Pons (tissue), 1 donor: Measurements from ENCODE around the gene HARS1.
"Not testable (repeated sequence)": the region's sequence is repeated elsewhere in the genome, so short reads cannot be mapped to it uniquely, and the experiment has no call there.

Experiments used
- DNase-seq: peaks from one replicate; pipeline ENCODE4 v3.0.0-alpha.2; 2016; ENCODE audit warnings: low spot score

HARS1 gene

DNA sequence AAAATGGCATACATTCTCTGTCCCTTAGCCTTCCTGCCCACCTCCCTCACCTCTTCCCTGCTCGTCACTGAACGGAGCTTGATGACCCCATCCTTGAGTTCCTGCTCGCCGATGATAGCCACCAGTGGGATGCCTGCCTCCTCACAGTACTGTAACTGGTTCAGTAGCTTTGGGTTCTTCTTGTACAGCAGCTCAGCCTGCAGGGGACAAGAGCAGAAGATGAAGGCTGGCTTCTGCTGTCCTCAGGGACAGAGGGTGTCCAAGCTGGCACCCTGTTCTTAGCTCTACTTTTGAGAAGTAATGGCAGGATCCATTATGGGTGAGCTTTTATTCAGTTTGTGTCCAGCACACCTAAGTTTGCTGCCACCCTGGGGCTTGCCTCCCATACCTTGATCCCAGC is 16.5 kb downstream of the HARS1 start:
- DNase-seq, result no peak

- DNase-seq, result no peak
Observed at GRCh38 chr5:140674211-140674610, 17.0 kb downstream of the HARS1 start.

DNA sequence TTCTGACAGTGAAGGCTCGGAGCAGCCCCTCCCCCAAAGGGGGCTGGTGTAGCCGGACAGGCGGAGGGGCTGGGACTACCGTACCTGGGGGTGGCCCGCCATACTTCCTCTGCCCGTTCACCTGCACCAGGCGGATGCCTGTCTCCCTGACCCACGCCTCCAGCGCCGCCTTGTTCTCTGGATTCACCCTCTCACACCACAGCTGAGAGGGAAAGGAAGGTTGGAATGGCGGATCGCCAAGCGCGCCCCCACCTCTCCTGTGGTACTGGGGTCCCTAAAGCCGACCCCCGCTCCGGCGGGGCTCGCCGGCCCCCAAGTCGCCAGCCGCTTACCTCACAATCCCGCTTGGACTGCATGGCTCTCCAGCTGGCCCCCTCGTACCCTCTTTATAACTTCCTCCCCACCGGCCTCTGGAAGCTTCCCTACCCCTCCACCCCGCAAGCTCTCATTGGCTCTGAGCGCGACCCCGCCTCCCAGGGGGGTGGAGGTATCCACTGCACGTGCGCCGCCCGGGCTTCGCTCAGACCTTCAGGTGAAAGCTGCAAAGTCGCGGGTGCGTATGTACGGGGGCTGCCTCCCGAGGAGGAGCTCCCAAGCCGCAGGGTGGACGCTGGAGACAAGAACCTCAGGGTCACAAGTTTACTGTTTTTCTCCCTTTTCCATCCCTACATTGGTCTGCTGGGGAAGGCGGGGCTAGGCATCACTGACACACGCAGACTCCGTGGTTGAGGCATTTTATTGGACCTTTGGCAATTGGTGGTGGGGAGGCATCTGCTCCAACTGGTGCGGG is 17.8 kb downstream of the HARS1 start, which contains the start of gene DND1:
Gene DND1, minus strand, starts transcription at position 390 of the 790 bp plus-strand sequence. Its CDS starts 34 bp downstream, at position 356.
- DNase-seq, result no peak

DNA sequence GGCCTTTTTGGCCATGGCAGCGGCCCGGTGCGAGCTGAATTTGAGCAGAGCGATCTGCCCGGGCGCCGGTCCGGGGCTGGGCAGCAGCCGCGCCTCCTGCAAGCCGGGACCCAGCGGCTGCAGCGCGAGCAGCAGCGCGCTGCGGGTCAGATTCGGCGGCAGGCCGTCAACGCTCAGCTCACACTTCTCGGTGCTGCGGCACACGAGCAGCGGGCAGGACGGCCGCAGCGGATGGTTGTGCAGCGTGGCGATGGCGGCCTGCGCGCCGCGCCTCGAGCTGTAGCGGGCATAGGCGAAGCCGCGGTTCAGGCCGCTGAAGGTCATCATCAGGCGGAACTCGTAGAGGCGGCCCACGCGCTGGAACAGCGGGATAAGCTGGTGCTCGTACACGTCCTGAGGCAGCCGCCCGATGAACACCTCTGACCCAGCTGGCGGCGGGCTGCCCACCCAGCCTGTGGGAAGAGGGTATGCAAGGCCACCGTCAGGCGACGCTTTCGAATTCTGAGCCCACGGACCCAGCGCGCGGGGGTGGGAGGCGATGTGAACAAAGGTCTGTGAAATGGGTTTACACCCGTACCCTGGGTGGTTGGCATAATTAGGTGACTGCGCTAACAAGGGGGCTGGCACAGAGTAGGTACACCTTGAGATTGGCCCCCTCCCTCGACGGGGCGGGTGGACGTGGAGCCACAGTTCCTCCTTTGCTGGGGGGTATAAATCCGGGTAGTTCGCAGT is 18.5 kb downstream of the HARS1 start:
- DNase-seq, result no peak

GRCh38 chr5:140671472-140672125 is 19.6 kb downstream of the HARS1 start:
- no peak for DNase-seq

DNA sequence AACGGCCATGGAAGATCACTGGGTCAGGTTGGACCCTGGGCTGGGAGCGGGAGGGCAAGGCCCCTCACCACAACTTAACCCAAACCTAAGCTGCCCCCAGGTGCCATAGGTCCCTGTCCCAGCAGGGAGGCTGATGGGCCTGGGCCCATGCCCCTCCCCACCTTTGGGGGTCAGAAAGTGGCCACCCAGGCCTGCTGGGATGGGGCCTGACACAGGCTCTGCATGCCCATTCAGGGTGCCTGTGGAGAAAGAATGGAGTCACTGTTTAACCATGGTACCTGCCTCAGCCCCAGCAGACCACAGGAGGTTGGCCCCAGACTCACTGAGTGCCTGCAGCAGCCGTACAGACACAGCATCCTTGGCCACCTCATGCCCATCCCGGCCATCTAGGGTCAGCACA is 20.1 kb downstream of the HARS1 start:
- not testable (repeated sequence) for DNase-seq

GRCh38 chr5:140664359-140665119 is 26.6 kb downstream of the HARS1 start, which contains the start of gene WDR55:
Gene WDR55, plus strand, starts transcription at chr5:140664904. Its CDS starts 9 bp downstream, at chr5:140664913.
- DNase-seq, result peak; percentile 95

DNA sequence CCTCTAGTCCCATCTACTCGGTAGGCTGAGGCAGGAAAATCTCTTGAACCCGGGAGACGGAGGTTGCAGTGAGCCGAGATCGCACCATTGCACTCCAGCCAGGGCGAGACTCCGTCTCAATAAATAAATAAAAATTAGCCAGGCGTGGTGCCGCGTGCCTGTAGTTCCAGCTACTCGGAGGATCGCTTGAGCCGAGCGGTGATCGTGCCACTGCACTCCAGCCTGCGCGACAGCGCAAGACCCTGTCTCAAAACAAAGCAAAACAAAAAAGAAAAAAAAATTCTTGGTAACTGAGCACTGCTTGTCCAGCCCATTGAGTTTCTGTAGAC is 27.2 kb downstream of the HARS1 start:
- DNase-seq, result no peak

DNA sequence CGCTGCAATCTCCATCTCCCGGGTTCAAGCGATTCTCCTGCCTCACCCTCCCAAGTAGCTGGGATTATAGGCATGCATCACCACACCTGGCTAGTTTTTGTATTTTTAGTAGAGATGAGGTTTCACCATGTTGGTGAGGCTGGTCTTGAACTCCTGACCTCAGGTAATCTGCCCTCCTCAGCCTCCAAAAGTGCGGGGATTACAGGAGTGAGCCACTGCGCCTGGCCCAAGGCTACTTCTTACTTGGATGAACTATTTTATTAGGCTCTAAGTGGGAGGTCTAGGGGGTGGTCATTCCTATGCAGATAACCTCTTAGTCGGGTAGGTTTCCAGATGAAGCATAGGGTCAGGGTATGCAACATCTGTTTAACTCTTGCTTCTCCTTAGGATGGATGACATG is 30.8 kb downstream of the HARS1 start:
- DNase-seq, result not testable (repeated sequence)

- no peak for DNase-seq
Observed at GRCh38 chr5:140658870-140659269, 32.3 kb downstream of the HARS1 start.

- no peak for DNase-seq
Observed at GRCh38 chr5:140647042-140647419, 44.1 kb downstream of the HARS1 start.

DNA sequence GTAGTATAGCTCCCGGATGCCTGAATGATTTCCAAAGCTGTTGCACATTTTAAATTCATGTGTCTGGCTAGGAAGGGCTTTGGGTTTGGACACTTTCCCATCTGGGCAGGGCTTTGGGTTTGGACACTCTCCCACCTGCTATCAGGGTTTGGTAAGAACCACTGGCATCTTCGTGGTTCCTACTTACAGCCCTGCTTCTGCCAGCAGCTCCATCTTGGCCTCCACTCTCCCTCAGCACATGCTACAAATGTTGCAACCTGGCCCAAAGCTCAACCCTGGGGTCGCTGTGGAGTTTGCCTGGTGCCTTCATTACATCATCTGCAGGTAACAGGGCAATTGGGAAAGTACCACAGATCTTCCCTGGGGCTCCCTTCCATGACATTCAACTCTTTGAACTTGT is 48.5 kb downstream of the HARS1 start:
- DNase-seq, result no peak

- DNase-seq, result no peak
Observed at GRCh38 chr5:140641716-140642115, 49.5 kb downstream of the HARS1 start.

GRCh38 chr5:140639148-140639981 is 51.8 kb downstream of the HARS1 start, which contains the start of gene TMCO6:
Gene TMCO6, plus strand, starts transcription at chr5:140639451. Its CDS starts 77 bp downstream, at chr5:140639528.
- peak; percentile 96 for DNase-seq

DNA sequence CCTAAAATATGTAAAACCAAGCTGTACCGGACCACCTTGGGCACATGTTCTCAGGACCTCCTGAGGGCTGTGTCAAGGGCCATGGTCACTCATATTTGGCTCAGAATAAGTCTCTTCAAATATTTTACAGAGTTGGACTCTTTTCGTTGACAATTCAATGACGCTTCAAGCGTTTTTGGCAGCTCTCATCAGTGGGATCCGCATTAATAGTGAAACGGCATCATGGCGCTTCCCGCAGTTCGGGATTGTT is 52.3 kb downstream of the HARS1 start:
- DNase-seq, result not testable (repeated sequence)

GRCh38 chr5:140637371-140638100 is 53.6 kb downstream of the HARS1 start:
- no peak for DNase-seq

- no peak for DNase-seq
Observed at GRCh38 chr5:140635291-140636257, 55.6 kb downstream of the HARS1 start.

DNA sequence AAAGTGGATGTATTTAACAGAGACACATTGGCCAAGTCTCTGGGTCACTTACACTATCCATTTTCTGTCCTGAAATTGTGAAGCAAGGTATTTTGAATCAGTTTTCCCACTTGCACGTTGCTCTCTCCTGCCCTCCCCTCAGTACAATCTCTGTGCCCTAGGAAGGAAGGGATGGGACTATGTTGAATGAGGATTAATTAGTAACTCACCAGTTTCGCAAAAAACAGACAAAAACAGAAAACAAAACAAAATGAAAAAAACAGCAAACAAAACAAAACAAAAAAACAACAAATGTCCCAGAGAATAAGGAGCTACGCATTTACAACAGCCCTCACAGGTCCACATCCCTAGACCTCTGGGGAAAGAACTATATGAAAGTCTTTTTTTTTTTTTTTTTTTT is 57.1 kb downstream of the HARS1 start:
- DNase-seq, result no peak

- DNase-seq, result no peak
Observed at GRCh38 chr5:140633501-140633900, 57.7 kb downstream of the HARS1 start.
